H1 (cell line): ENCODE data around the gene CHST8. TPM values are rescaled to one million over a fixed set of nuclear protein-coding genes. Genes with fewer than 3 reads are reported as not detected.

Source experiments
- CHD1 ChIP-seq: IDR thresholded peaks from 2 replicates; pipeline ENCODE4 v1.6.1; 2012; ENCODE audit warnings: low read depth, low read length, improper control_type of control experiment
- CREB1 ChIP-seq: IDR thresholded peaks from 2 replicates; pipeline ENCODE4 v1.6.1; 2012; ENCODE audit warnings: inconsistent platforms
- GTF2F1 ChIP-seq: IDR thresholded peaks from 2 replicates; pipeline ENCODE4 v1.6.1; 2012; ENCODE audit warnings: low read depth, low read length, improper control_type of control experiment, borderline replicate concordance
- HDAC2 ChIP-seq, 2 experiments: fragments of 300-600 bp in 1 of 2; sonication (generic) in 1 of 2; IDR thresholded peaks; 2 replicates each; pipeline ENCODE4 v1.6.1; 2011 to 2012; ENCODE audit warnings: low read depth in 2 of 2, low read length in 2 of 2, mild to moderate bottlenecking in 2 of 2, moderate library complexity in 2 of 2, borderline replicate concordance in 1 of 2, inconsistent platforms in 1 of 2
- POLR2AphosphoS5 ChIP-seq: IDR thresholded peaks from 2 replicates; pipeline ENCODE4 v1.6.1; 2011; ENCODE audit warnings: low read depth, low read length
- RBBP5 ChIP-seq: IDR thresholded peaks from 2 replicates; pipeline ENCODE4 v1.7.1; 2012; ENCODE audit warnings: low read depth, mild to moderate bottlenecking, inconsistent platforms, low read length, moderate library complexity, borderline replicate concordance
- SIN3A ChIP-seq, 2 experiments: IDR thresholded peaks in 1 of 2; conservative IDR thresholded peaks in 1 of 2; 2 replicates each; pipeline ENCODE4 v1.6.1; 2011 to 2012; ENCODE audit warnings: low read length in 2 of 2, improper control_type of control experiment in 1 of 2, low read depth in 1 of 2, mild to moderate bottlenecking in 1 of 2
- SUZ12 ChIP-seq: fragments of 200-600 bp; sonication (generic); IDR thresholded peaks from 2 replicates; pipeline ENCODE4 v1.6.1; 2012; ENCODE audit warnings: mild to moderate bottlenecking, inconsistent platforms, low read length, moderate library complexity, mixed read lengths
- TAF1 ChIP-seq: IDR thresholded peaks from 2 replicates; pipeline ENCODE4 v1.6.1; 2011; ENCODE audit warnings: mild to moderate bottlenecking, low read depth, low read length
- TBP ChIP-seq: IDR thresholded peaks from 2 replicates; pipeline ENCODE4 v1.6.1; 2011; ENCODE audit warnings: low read depth, low read length, improper control_type of control experiment
- polyA plus RNA-seq, 7 experiments: library from polyadenylated mRNA; depleted of rRNA in 3 of 7; stranded (reverse) in 5 of 7; unstranded in 2 of 7; fragments of >200 nt in 5 of 7; fragments of 200-250 nt in 2 of 7; gene quantifications; 1 replicate in 5 of 7; 2 replicates in 1 of 7; 4 replicates in 1 of 7; pipeline versions ENCODE4 v1.2.1 to v1.2.3, GENCODE V29; 2011 to 2013; ENCODE audit warnings: missing spikeins in 2 of 7, mixed read lengths in 2 of 7
- total RNA-seq: library from RNA; stranded (reverse); fragmentation: NEBNext Ultra II Directional; extraction: Animal tissue kit (Norgen Biotek cat#: 25700); gene quantifications from 2 replicates; pipeline ENCODE4 v1.2.1, GENCODE V29; 2021

Gene CHST8
- total and polyA plus RNA-seq, 2 of the 8 experiments (the other 6 are each of a cell fraction or from before 2014, with no cell fraction given): 10.8 to 28.2 TPM

DNA sequence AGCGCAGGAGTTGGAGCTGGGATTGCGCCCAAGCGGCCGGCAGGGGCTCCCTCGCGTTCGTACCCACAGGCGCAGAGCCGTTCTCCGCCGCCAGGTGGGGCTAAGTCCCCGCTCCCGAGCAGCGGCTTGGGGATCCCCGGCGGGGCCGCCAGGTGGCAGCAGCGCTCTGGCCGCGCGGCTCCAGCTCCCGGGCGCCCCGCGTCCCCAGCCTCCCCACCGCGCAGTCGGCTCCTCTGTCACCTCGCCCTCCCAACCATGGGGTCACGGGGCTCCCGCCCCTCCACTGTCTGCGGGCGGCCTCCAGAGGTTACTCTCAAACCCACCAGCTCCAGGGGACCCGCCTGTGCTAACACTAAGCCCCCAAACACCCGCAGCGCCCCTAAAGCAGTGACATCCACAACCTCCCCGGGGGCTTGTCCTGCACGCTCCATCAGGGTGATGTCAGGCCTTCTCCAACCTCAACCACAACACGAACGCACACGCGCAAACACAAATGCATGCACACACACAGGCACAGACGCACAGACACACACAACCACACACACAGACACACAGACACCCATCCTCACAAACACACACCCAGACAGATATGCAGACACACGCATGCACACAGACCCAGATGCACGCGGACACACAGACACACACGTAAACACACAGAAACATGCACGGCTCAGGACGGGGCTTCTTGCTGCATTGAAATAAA lies 156.5 kb downstream of the CHST8 start (continued):
- no peak for TF ChIP-seq CHD1
- TF ChIP-seq TBP: no peak
- no peak for TF ChIP-seq RBBP5
- no peak for TF ChIP-seq GTF2F1
- 0 out of 4 replicates have a peak, but pooled peaks of 1 of the 2 experiments have one; percentile 14 for TF ChIP-seq HDAC2 (IDR thresholded peaks at IDR 0.05; ENCODE audit: borderline replicate concordance in 1 of 2, low read depth in 2 of 2, low read length in 2 of 2)
- TF ChIP-seq POLR2AphosphoS5: no peak; the same call in 1 of the 2 replicates
- no peak; a peak in 1 of 4 replicates for TF ChIP-seq SIN3A (conservative IDR thresholded peaks at IDR 0.05 in 1 of 2, IDR thresholded peaks at IDR 0.05 in 1 of 2; ENCODE audit: low read depth in 1 of 2, low read length in 2 of 2)
- no peak for TF ChIP-seq TAF1
- no peak for TF ChIP-seq SUZ12
- peak; percentile 46; the same call in 1 of the 2 replicates for TF ChIP-seq CREB1
